G401.6 (cell line): ENCODE data around the gene AIF1.

ENCODE experiments used
- FAIRE-seq: peaks from 2 replicates; lab custom pipeline; 2012; peaks lifted over from hg19 to GRCh38; lab: Jason Lieb, UNC

The AIF1 gene

DNA sequence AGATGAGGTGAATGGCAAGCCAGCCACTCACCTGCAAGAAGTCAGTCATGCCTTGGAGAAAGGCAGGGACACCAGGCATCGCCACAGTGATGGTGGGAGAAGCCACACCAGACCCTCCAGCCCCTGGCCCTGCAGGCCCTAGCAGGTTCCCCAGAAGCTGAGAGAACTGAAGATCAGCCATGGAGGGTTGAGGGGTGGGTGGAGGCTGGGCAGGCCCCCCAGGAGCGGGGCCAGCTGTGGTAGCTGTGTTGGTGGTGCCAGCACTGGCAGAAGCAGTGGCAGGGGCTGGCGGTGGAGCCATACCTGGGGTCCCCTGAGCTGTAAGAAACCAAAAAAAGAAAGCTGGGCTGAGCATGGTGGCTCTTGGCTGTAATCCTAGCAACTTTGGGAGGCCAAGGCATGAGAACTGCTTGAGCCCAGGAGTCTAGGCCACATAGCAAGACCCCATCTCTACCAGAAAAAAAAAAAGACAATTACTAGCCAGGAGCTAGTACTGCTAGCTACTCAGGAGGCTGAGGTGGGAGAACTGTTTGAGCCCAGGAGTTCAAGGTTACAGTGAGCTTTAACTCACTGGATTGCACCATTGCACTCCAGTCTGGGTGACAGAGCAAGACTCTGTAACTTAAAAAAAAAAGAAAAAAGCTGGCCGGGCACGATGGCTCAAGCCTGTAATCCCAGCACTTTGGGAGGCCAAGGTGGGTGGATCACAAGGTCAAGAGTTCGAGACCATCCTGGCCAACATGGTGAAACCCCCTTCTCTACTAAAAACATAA lies 27.9 kb downstream of the AIF1 start:
- no peak for FAIRE-seq

DNA sequence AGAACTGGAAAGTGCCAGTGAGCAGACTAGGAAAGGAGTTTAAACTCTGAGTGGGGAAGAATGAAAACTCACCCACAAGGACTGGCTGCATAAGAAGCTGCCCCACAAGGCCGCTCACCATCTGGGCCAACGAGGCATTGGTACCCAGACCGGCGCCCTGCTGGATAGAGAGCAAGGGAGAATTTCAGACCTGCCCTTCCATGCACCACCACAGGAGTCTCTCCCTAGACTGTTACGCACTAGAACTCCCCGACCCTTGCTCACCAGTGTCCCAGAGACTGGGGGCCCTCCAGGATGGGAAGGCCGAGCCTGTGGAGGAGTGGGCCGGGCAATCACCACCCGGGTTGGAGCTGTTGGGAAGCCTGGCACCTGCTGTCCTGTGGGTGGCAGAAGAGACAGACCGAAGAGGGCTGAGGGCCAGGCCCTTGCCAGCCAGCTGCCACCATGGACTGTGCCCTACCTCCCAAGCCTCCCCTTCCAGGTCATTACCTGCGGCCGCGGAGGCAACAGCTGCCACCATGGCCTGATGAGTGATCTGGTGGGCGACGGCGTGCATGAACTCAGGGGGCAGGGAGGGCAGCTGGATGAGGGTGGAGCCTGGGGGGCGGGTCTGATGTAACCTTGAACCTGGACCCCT lies 28.9 kb downstream of the AIF1 start:
- no peak for FAIRE-seq

DNA sequence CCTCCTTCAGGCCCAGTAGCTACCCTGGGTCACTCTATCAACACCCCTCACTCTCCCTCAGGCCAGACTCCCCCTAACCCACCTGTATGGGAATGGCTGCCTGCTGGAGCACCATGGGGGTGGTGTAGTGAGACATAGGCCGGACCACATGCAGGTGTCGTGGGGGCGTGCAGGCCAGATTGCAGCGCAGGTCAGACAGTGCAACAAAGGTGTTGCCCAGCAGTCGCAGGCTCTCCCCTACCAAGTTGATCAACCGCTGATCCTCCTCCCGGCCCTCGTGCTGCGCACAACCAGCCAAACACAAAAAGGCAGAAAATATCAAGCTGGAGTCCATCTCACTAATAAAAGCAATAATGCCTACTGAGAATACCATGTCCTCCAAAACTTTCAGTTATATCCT lies 30.3 kb downstream of the AIF1 start:
- no peak for FAIRE-seq

DNA sequence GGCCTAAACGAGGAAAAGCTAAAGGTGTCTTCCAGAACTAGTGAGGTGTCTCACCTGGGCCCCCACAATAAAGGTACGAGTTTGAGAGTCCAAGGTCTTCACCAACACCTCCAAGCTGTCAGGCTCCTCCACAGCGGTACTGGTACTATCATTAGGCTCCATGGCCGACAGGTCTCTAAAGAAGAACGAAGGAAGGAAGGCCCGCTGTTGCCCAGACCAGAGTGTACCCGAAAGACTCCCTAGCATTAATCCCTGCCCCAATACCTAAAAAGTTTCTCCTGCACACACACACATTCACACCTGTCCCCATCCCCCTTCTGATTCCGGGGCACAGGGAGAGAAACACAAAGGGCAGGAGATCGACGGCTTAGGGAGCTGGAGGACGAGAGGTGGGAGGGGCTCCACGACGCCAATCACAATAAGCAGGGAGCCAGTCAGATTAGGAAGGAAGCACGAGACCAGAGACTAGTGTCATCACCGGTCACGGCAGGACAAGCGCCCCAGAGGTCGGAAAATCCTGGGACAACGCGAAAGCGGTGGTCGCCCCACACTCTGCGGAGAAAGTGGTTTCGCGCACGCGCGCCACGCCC lies 36.7 kb downstream of the AIF1 start:
- FAIRE-seq: no peak

DNA sequence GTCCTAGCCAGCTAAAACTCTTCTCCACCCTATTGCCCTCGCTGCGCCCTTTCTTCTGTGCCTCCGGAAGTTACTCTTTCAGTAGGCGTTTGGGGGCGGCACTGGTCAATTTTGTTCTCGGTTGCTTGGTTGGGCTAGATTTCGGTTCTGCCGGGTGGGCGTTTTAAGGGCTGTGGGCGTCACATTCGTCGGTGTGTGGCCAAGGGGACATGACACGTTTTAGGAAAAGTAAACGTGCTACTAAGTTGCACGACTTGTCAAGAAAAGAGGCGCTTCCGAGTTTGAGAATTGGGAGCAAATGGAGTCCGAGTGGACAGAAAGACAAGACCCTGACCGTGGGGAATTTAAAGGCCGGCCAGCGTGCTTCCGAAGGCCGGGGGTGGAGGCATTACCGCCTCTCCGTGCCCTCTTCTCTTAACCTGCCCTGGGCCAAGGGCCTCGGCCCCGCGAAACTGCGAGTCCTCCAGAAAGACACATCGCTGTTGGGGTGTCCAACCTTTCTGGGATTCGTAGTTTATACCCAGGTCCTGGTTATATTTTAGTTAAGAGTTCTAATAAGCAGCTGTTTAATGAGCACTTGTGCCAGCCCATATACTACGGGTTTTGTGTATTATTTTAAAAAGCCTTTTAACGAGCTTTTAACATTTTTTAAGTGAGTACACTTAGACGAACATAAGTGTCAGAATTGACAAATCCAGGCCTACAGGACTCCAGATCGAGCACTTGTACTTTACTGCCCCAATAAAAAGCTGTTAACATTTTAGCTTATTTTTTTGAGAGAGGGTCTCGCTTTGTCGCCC lies 38.1 kb downstream of the AIF1 start:
- FAIRE-seq: peak; percentile 91

DNA sequence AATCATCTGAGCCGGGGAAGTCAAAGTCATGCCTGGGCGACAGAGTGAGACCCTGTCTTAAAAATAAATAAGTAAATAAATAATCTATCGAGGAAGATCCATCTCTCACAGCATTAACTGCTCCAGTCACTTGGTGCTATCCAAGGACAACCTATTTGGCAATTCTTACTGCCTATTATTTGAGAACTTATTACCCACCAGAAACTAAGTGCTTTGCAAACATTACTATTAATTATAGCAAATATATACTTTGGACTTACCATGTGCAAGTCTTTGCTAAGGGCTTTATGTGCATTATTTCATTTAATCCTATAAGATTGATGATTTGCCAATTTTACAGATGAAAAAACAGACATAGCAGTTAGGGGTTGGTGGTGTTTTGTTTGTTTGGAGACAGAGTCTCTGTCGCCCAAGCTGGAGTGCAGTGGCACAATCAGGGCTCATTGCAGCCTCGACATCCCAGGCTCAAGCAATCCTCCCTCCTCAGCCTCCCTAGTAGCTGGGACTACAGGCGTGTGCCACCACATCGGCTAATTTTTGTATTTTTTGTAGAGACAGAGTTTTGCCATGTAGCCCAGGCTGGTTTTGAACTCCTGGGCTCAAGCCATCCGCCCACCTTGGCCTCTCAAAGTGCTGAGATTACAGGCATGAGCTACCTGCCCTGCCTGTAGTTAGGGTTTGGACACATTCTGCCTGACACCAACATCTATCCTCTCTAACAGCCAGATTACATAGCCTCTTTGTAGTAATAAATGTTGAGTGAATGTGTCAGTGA lies 39.7 kb downstream of the AIF1 start:
- FAIRE-seq: no peak

DNA sequence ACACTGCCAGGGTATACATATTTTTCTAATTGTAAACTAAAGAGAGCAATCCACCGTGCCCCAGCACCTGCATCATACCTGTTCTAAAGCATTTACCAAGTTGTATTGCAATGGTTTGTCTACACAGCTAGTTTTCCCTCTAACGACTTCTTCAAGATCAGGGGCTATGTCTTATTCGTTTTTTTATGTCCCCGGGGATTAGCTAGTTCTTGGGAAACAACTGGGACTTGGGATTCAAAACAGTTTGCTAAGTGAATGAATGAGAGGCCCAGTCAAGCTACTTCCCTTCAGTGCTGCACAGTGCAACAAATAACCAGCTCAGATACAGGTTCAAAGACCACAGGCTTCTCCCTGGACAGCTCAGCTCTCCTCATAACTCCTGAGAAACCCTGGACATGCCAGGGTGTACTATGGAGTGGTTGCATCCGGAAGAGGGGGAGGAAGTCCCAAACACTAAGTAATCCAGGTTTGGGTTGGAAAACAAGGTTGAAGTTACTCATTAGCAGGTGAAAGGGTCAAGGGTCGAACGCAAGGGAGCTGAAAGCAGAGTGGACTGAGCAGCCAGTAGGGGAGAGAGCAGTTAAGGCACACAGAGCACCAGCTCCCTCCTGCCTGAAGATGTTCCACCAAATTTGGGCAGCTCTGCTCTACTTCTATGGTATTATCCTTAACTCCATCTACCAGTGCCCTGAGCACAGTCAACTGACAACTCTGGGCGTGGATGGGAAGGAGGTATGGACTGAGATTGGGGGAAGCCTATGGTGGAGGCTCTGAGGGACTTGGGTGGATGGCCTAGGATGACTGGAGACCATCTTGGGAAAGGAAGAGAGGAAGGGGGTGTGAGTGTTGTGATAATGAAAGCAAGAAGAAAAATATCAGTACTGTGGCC lies 40.6 kb downstream of the AIF1 start, which contains the start of gene APOM:
APOM (plus strand) TSS at position 546 of the 889 bp plus-strand sequence; CDS start at position 619, 73 bp downstream.
- FAIRE-seq: no peak

DNA sequence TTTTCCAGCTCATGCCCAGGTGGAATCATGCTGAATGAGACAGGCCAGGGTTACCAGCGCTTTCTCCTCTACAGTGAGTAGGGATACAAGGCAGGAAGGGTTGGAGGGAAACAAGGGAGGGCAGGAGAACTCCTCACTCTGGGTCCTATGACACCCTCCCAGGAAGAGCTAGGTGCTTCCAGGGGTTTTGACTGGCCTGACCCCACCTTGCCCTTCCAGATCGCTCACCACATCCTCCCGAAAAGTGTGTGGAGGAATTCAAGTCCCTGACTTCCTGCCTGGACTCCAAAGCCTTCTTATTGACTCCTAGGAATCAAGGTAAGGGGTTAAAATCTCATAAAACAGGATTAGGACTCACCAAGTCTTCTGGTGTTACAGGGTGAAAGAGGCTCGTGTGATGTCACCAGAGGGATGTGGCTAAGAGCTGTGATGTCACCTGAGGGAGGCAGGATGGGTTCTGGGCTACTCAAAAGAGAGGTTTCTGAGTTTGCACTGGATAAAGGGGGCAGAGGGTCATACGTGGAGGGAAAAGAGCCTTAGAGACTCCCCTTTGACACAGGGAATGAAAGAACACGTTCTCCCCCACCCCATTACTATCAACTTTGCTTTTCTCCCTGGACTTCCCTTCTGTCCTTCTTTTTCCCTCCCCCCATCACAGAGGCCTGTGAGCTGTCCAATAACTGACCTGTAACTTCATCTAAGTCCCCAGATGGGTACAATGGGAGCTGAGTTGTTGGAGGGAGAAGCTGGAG lies 42.5 kb downstream of the AIF1 start:
- no peak for FAIRE-seq

DNA sequence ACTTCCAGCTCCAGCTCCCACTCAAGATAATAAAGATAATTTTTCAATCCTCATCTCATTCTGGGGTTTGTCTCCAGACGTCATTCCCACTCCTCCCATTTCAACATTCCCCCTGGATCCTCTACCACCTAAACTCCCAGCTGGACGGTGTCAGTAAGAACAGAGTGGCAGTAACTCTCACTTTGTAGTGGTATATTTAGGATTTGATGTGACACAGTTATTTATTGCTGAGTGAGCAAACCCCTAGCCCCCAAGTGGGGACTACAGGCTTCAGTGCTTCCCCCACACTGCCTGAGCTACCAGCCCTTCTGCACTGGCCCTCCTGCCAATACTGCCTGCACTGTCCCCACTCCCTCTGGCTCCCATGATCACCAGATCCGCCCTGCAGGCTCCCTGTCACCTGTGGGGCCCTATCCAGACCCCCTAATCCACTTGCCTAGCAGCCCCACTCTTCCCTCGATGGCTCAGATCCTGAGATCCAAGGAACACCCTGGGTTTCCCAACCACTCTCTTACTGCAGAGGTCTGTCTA lies 43.2 kb downstream of the AIF1 start:
- no peak for FAIRE-seq

DNA sequence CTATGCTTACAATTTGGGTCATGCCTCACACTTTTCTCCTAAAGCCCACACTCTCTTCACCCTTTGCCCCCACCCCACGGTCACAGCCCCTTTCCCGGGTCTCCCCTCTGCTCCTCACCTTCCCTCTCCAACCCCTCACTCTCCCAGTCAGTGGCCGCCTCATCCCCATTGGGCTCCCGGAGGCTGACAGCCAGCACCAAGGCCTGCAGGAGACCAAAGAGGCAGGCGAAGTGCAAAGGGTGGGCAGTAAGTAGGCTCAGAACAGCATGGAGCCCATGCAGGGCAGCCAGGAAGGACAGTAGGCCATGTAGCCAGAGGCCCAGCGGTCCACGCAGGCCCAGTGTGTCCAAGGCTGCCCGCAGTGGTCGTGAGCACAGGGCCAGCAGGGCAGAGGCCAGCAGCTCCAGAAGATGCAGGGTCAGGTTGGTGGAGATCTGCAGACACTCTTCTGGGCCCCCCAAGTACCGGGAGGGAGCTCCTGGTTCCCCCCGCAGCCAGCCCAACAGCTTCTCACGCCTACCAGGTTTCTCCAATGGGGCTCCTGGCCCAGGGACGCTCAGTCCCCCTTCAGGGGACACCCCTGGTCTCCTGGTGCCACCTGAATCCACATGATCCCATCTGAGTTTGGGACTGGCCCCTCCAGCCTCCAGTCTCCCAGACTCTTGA lies 44.1 kb downstream of the AIF1 start:
- FAIRE-seq: no peak

DNA sequence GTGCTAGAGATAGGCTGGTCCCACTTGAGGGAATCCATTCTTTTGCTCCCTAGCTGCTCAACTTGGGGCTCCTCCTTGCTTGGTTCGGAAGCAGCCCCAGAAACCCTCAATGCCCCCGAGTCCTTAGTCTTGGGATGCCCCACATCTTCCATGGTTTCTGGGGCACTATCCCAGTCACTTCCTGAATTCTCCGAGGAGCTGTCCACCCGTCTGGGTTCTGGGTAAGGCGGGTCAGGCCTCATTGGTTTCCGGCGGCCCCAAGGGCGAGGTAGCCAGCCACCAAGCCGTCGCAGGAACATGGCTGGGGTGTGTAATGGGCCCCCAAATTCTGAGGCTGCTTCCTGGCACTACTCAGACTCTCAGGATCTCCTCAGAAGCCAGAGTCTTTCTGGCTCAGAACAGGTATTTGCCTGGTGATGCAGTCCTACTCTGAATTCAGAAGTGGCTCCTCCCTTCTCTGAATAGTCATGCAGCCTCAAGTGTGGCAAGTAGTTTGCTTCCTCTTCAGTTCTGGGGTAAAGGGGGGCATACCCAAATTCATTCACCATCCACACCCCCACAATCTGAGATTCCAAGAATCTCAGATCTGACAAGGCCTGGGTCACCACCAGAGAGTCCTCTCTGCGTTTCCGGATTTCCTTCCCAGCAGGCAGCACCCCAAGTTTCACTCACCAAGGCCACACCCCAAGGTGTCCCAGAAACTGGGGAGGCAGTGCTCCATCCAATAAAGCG lies 44.8 kb downstream of the AIF1 start:
- no peak for FAIRE-seq

DNA sequence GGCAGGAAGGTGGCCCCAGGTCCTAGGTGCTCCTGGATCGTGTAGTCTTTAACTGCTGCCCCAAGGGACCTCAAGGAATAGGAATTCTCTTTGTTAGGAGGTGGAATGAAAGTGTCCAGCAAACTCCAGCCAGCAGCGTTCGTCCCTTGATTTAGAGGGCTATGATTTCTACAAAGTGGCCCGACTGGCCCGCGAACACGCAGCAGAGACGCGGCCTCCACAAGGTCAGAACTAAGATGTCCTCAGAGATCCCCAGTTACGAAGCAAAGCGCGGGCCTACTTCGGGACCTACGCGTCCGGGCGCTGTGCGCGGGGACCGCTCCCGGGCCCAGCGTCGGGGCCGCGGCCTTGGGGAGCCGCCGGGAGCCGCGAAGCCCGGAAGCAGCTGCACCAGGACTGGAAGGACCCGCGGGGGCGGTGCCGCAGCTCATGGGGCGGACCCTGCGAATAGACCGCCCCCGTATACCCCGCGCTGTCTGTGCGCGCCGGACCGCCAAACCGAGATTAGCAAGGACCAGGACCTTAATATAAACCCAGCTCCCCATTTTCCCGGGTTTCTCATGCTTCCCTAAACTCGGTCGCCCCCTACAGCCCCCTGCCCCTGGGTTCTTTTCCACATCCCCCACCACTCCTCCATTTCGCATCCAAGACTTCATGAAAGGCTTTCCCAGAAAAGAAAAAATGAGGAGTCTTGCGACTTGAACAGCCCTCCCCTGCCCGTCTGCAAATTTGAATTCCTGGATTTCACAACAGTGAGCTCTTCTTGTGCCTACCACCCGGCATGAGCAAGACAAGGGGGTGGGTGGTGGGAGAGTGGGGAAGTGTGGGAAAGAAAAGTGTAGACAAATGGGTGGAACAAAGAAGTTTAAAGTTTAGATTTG lies 45.6 kb downstream of the AIF1 start, which contains the start of gene C6orf47:
C6orf47 (minus strand) TSS at position 398 of the 881 bp plus-strand sequence. CDS start 831 bp downstream, outside the sequence.
- FAIRE-seq: no peak

DNA sequence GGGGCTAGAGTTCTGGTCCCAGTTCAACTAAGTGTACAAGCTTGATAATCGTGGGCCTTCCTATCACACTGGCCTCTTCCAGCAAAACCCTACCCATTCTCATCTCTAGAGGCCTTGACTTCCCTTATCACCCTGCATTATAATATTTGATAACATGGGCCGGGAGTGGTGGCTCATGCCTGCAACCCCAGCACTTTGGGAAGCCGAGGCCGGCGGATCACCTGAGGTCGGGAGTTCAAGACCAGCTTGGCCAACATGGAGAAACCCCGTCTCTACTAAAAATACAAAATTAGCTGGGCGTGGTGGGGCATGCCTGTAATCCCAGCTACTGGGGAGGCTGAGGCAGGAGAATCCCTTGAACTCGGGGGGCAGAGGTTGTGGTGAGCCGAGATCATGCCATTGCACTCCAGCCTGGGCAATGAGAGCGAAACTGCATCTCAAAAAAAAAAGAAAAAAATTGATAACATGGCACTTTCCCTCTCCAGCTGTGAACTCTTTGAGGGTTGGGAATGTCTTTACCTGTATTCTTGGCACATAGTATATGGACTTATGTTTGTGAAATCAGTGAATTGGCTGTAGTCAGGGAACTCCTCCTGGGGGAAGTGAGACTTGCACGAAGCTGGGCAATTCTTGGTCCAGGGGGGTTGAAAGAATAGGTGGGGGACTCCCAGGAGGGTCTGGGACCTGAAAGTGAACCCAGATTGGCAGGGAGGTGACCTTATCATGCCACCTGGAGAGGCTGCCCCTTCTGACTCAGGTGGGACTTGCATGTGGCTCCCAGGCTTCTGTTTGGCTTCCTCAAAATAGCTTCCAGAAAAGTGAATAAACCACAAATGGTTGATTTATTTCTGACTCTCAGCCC lies 46.5 kb downstream of the AIF1 start:
- no peak for FAIRE-seq

DNA sequence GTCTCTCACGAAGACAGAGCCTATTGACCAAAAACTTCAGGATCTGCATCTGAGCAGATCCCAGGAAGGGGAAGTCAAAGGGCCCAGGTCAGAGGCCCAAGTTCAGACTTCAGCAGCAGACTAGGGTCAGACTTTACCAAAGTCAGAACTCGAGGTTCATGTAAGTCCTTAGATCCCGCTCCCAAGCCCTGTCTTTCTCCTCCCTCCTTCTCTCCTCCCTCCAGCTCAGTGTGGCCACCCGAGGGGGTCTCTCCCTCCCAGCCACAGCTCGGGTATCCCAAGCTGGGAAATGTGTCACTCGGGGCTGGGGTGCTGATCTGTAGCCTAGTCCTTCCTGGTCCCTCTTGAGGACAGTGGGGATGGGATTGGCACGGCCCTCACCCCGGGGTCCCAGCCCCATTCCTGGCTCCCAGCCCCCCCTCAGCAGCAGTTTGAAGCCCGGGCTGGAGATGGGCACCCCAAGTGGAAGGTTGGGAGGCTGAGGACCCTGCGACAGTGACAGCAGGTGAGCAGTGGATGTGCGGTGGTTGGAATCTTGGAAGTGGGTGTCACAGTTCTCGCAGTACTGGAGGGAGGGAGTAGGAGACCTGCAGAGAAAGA lies 47.2 kb downstream of the AIF1 start:
- FAIRE-seq: no peak

DNA sequence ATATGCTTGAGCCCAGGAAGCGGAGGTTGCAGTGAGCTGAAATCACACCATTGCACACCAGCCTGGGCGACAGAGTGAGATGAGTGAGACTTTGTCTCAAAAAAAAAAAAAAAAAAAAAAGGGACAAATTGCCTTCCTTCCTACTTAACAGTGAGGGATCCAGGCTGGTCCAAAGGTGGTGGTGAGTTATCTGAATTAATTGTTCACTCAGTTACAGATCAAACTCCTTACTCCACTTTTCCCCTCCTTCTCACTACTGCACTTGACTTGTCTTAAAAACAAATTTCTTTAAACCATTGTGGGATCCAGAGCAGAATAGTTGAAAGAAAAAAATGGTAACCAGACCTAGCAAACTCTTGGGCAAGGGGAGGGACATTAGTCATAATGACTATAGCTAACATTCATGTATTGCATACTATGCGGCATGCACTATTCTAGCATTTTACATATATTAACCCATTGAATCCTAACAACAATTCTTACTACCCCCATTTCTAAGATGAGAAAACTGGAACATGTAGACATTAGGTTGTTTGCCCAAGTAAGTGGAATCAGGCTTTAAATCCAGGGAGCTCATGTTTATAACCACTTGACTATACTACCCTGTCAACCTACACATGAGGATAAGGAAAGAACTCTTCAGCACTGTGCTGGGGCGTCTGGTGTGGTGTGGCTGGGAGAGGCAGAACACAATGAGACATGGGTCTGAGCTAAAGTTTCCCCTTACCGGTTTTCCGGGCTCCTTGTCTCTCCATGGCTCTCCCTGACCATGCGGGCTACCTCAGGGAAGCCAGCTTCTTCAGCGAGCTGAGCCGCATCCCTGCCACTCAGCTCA lies 48.3 kb downstream of the AIF1 start:
- no peak for FAIRE-seq
